GM18508 (cell line): ENCODE measurements around the gene SPAG8.

ENCODE experiments used
- ATAC-seq: cut with Tn5 transposase; IDR thresholded peaks from one replicate; pipeline ENCODE4 v1.9.1; 2021; ENCODE audit warnings: moderate number of reproducible peaks; ENCODE audit not compliant: insufficient read depth, unreplicated experiment

Gene SPAG8

DNA sequence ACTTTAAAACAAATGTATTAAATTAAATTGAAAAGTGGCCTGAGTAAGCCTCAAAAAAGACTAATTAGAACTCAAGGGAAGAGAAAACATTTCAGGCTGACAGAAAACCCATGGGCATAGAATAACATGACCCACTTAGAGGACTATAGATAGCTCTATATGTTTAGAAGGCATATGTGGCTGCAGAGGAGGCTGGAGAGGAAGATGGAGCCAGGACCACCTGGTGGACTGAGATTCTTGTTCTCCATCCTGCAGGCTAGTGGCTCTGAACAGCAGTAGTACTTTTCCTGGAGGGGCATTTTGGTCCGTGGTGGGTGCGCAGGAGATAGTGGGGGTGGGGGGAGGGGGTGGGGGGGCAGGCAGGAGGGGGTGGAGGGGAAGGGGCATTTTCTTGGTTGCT, 31.0 kb downstream of the SPAG8 start:
- no peak for ATAC-seq

DNA sequence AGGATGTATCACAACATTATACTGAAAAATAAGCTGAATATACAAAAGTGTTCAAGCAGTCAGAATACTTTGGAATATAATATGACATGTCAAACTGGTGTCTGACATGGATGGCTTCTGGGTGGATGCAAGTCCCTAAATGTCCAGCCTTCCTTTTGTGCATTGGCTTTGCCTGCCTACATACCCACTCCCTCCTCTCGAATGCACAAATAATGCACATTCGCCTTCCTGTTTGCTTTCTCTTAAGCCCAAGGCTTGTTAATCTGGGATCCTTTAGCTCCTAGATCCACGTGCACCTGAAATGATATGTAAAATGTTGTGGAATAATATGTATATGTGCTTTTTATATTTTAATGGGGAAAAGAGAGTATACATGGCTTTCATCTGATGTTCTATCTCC, 33.6 kb downstream of the SPAG8 start:
- ATAC-seq, result no peak

- ATAC-seq, result no peak
Observed at GRCh38 chr9:35776018-35776417, 36.0 kb downstream of the SPAG8 start.

GRCh38 chr9:35774907-35775635, 37.0 kb downstream of the SPAG8 start:
- ATAC-seq, result no peak

- ATAC-seq, result no peak
Observed at GRCh38 chr9:35771943-35772342, 40.1 kb downstream of the SPAG8 start.

DNA sequence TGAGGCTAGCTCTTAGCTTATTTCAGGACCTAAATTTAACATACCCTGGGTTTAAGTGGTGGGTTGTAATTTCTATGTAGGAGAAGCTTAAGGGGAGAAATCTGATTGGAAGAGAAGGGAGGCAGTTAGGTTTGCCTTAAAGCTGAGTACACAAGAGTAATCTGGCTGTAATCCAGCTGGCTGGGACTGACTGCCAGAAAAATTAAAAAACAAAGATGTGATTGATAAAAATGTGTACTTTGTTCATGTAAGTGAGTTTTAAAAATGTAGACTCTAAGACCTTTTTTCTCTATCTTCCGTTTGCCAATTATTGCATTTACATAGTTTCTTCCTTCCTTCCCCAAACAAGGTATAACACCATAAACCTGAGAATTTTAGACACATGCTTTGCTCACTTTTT, 40.5 kb downstream of the SPAG8 start:
- ATAC-seq, result no peak

- no peak for ATAC-seq
Observed at GRCh38 chr9:35771075-35771433, 41.0 kb downstream of the SPAG8 start.

DNA sequence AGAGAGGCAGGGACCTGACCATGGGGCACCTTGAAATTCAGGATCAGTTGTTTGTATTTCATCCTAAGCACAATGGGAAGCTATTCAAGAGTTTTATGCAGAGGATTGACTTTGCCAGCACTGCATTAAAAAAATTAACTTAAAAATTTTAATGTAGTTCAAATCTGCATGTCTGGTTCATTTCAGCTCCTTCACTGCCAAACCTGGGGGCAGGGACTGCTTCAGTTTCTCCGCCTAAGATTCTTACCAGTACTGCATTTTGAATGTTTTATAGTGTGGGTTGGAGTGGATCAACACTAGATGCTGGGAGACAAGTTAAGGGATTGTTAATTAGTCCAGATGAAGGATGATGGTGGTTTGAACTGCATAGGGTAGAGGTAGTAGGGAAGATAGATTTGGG, 42.3 kb downstream of the SPAG8 start:
- no peak for ATAC-seq

DNA sequence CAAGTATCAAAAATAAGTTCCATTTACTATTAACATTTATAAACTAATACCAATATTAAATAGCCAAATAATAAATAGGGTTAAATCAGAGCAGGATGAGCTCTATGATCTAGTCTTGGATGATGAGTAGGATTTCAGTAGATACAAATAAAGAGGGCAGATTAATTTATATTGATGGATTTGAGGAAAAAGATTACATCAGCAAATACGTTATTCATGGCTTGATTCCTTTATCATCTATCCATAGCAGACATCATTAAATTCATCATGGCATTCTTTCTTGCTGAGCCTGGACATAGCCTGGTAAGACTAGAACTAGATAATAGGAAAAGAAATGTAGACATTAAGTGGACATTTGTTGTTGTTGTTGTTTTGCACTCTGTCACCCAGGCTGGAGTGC, 44.6 kb downstream of the SPAG8 start:
- ATAC-seq, result no peak

GRCh38 chr9:35766997-35767396, 45.1 kb downstream of the SPAG8 start:
- ATAC-seq, result no peak

- ATAC-seq, result no peak
Observed at GRCh38 chr9:35763803-35764202, 48.3 kb downstream of the SPAG8 start.

DNA sequence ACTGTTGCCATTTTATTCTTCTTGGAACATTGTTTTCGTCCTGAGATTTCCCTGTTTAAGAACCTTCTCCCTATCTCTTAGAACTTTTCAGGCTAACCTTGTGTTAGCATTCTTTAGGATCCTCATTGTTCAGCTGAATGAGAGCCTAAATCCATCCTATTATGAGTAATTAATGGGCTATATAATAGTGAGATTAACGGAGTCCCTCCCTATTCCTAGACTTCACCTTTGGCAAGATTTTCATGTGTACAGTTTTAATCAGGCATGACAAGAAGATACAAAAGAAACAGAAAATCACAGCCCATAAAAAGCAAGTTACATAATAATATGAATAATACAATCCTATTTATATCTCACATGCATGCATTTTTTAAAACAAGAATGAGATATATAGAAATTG, 48.9 kb downstream of the SPAG8 start:
- ATAC-seq, result no peak

DNA sequence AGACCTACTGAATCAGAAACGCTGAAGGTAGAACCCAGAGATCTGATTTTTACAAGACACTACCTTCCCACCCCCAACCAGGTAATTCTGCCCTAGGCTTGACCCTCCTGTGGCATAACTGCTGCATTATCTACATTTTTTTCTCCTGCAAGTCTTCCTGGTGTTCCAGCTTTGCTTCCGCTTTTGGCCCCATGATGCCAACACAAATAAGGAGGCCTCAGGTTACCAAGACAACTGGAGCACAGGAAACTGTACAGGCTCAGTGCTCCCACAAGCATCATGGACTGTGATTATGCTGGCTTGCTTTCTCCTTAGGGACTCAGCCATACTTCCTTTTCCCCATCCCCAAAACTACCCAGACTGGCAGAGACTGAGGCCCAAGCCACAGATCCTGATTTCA, 51.4 kb downstream of the SPAG8 start:
- no peak for ATAC-seq

DNA sequence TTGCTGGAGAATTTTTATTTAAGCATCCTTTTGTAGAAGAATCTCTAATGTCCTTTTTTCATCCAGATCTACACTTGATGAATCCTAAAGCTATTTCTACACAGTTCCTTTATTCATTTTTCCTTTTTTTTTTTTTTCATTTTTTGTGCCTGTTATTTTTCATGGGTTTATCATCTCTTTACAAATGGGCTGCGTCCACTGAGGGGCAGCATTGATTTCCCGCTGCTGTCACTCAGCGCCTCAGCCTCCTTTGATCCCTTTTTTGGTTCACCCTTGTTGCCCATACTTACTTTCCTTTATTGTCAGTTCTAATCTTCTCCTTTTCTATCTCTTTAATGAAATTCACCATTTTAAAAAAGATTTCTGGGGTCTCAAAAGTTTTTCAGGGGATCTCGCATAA, 52.3 kb downstream of the SPAG8 start:
- no peak for ATAC-seq
